ENCODE results near the gene RGS21.

The RGS21 gene

DNA sequence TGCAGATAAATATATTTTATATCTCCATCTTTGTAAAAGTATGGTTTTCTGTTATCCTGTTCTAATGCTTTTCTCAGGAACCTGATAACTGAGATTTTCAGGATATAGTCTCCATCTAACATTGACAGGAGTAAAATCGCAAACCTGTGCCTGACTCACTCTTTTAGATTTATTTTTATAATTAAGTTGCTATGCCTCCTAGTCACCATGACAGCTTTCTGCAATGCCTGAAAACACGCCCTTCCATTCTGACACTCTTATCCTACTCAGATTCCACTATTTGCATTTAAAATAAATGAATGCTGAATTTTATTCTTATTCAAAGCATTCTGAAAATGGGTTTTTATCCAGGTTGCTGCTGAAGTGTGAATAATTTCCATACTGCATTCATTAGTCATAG lies 62.8 kb downstream of the RGS21 start:
- no peak for DNase-seq

DNA sequence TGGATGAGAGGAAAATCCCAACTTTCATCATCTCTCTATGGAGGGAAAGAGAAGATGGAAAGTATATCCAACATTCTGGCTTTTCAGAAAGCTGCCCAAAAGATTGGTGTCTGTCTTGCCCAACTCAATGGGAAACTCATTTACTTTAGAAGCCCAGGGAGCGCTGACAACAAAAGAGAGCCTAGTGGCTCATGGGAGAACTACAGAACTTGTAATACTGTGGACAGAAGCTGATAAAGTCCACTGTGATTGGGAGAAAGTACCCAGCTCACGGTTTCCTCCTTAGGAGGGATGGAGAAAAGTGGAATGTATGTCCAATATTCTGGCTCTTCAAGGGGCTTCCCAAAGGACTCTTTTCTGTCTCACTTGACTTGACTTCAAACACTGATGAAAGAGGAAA lies 66.0 kb downstream of the RGS21 start:
- DNase-seq: no peak

DNA sequence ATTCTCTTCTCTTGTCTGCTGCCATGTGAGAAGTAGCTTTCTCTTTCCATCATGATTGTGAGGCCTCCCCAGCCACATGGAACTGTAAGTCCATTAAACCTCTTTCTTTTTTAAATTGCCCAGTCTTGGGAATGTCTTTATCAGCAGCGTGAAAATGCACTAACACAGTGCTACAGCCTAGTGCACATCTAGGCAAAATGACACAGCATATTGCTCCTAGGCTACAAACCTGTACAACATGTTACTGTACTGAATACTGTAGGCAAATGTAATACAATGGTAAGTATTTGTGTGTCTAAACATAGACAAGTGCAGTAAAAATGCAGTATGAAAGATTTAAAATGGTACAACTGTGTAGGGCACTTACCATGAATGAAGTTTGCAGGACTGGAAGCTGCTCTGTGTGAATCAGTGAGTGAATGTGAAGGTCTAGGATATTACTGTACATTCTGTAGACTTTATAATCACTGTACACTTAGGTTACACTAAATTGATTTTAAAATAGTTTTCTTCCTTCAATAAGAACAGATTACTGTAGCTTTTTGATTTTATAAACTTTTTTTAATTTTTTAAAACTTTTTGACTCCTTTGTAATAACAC lies 69.4 kb downstream of the RGS21 start:
- DNase-seq: no peak

DNA sequence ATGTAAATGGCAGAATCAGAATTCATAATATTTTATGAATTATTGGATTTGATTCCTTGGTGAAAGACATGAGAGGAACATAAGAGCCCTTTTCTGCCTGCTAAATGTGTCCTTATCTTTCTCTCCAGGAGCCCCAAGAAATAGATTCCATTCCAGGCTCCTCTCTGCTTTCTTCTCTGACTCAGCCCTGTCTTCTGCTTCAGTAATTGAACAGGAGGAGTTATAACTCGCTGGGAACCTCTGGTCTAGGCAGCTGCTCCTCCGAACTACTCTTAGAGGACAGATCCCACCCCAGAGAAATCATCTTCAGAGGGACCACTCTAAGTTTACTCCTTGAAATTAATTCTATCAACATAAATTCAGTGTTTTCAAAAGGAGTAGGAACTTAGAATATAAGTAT lies 78.4 kb downstream of the RGS21 start:
- no peak for DNase-seq

DNA sequence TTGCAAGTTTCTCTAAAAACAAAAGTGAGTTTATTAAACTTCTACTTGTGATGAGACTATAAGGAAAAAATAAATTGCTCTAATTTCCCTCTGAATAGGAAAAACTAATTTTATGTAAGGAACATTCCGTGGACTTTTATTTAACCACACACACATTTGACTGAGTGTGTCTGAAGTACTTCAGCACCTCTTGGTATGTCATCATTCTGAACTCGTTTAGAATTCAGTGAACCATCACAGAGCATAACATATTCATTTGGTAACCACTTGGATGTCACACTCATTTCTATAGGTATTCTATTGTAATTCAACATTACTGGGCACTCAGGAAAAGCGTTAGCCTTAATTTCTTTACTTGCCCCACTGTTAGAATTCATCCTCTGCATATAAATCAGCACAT lies 79.1 kb downstream of the RGS21 start:
- no peak for DNase-seq

DNA sequence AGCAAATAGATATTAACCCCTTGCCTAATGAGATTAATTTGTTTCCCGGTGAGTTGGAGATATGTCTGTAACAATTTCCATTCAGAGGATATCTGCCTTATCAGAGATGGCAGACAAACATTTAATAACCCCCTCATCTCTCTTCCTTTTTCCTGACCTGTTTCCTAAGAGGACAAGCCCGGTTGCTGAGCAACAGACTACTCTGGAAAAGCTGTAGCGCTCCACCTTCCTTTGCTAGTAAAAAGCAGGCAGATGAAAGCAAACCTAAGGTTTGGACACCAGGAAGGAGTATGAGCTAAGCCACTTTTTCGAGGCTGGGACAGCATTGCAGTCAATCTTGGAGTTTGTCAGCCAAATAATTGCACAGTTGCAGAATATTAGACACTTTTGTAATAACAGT lies 82.4 kb downstream of the RGS21 start:
- no peak for DNase-seq

DNA sequence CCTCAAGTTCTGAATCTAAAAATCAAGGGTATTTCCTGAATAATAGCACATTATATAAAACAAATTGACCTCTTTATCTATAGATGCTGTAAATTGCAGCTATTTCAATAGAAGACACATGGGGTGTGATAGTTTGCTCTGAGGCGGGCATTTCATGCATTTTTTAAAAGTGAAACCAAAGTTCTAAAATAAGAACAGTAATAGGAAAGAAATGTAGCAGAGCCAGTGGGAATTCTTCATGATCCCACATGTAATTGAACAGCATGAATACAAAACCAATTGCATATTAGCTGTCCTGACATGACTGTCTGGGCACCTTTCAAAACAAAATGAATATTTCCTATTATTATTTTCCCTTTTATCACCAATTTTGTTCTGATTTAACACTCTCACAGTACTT lies 85.0 kb downstream of the RGS21 start:
- DNase-seq: no peak

DNA sequence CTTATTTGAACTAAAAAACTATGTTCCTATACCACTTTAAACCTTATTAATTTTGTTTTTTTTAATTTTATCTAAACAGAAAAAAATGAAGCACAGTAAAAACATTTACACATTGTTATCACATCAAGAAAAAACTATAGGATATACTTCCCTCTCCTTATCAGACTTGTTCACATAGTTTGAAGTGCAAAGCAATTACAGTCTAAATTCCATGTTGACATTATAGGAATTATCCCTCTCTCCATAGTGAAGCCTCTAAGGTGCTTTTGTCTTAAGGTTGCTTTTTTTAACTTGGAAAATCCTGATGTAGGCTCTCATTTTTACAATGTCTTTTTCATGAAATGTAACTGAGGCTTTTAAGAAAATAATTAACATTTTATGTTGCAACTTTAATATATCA lies 85.8 kb downstream of the RGS21 start:
- no peak for DNase-seq

DNA sequence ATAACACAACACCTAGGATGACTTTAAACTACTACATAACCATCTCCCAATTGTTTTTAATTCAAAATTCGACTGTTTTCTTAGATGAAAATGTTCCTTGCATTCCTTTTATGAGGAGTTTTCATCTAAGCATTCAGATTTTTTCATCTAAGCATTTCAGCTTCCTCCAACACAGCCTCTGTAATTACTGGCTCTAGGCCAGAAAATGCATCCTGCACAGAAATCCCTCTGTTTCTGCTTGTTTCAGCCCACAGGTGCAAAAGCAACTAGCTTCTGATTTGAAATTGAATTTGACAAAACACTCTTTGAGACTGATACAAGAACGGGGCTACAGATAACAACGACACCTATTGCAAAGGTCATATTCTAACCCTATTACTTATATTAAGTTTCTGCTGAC lies 90.4 kb downstream of the RGS21 start:
- no peak for DNase-seq

Data from amniotic stem cell (primary cell).